Neural progenitor cell (in vitro differentiated cells): ENCODE results near the gene TRABD2B.

Experiments
- CTCF ChIP-seq: fragments of 200-600 bp; sonication (generic); IDR thresholded peaks from 2 replicates; pipeline ENCODE4 v1.5.1; 2017; ENCODE audit warnings: antibody characterized with exemption, mild to moderate bottlenecking
- EZH2 ChIP-seq: fragments of 200-600 bp; sonication (generic); IDR thresholded peaks from 2 replicates; pipeline ENCODE4 v1.6.1; 2017; ENCODE audit warnings: antibody characterized with exemption, mild to moderate bottlenecking, moderate library complexity

GRCh38 chr1:48019714-48020315, 22.6 kb upstream of the TRABD2B start:
- TF ChIP-seq EZH2 (no peak), CTCF (no peak)
